ENCODE data around the gene CC2D2B. TPM values are rescaled to one million over a fixed set of nuclear protein-coding genes. Genes with fewer than 3 reads are reported as not detected.

The CC2D2B gene
- total and polyA plus RNA-seq, 2 of the 13 experiments (the other 11 are each of a cell fraction or from before 2014, with no cell fraction given) = 0.20 TPM; not detected in 1

DNA sequence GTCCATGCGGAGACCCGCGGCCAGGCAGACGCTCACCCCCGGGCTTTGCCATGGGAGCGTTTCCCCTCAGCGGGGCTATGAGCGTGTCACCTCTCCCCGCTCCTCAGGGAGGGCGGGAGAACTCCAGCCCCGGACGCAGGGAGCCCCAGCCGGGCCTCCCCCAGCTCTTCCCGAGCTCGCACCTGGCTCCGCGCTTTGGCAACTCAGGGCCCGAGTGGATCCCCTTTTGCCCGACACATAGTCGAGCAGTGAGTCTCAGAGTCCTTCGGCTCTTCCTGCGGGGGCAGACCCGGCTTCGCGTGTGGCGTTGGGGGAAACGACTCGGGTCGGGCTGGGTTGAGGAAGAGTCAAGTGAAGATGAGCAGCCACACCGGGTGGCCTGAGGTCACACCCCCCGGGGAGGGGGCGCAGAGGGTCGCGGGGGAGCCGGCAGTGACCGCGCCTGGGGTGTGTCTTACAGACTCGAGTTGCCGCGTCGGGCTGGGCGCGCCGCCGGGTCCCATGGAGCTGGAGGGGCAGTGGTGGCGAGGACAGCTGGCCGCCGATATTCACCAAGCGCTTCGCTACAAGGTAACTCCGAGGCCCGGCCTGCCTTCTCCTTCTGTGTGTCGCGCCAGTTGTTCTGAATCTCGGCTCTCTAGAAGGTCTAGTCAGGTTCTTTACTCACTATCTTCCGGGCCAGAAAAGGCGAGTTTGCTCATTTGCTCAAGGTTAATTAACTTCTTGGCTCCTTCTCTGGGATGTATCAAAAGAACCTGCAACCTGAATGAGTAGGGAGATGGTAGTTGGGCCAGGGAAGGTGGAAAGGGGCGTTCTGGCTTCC is 136.3 kb downstream of the CC2D2B start (continued):
- TF ChIP-seq, protein P1, sequence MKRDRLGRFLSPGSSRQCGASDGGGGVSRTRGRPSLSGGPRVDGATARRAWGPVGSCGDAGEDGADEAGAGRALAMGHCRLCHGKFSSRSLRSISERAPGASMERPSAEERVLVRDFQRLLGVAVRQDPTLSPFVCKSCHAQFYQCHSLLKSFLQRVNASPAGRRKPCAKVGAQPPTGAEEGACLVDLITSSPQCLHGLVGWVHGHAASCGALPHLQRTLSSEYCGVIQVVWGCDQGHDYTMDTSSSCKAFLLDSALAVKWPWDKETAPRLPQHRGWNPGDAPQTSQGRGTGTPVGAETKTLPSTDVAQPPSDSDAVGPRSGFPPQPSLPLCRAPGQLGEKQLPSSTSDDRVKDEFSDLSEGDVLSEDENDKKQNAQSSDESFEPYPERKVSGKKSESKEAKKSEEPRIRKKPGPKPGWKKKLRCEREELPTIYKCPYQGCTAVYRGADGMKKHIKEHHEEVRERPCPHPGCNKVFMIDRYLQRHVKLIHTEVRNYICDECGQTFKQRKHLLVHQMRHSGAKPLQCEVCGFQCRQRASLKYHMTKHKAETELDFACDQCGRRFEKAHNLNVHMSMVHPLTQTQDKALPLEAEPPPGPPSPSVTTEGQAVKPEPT (CRISPR knock-in tag; IDR thresholded peaks at IDR 0.05; ENCODE audit: low read depth) = no peak
- TF ChIP-seq KDM3A (CRISPR knock-in tag; IDR thresholded peaks at IDR 0.05; ENCODE audit: low read depth) (no peak), ZFP62 (CRISPR knock-in tag; IDR thresholded peaks at IDR 0.05) (no peak), TAF1 (CRISPR knock-in tag; IDR thresholded peaks at IDR 0.05) (no peak), ZNF34 (CRISPR knock-in tag; IDR thresholded peaks at IDR 0.05; ENCODE audit: borderline replicate concordance) (no peak), PHF20 (CRISPR knock-in tag; IDR thresholded peaks at IDR 0.05) (no peak), RFXAP (CRISPR knock-in tag; IDR thresholded peaks at IDR 0.05; ENCODE audit: borderline replicate concordance) (no peak), KDM2A (CRISPR knock-in tag; IDR thresholded peaks at IDR 0.05; ENCODE audit: borderline replicate concordance, low read depth) (peak; percentile 51; the same call in 1 of the 2 replicates), ZNF7 (CRISPR knock-in tag; IDR thresholded peaks at IDR 0.05) (no peak), PCBP2 (optimal IDR thresholded peaks at IDR 0.05; ENCODE audit: low read depth, low read length, poor library complexity, severe bottlenecking) (no peak), ZKSCAN5 (CRISPR knock-in tag; IDR thresholded peaks at IDR 0.05) (no peak), ZSCAN25 (CRISPR knock-in tag; IDR thresholded peaks at IDR 0.05) (no peak)
- TF ChIP-seq, protein P2, sequence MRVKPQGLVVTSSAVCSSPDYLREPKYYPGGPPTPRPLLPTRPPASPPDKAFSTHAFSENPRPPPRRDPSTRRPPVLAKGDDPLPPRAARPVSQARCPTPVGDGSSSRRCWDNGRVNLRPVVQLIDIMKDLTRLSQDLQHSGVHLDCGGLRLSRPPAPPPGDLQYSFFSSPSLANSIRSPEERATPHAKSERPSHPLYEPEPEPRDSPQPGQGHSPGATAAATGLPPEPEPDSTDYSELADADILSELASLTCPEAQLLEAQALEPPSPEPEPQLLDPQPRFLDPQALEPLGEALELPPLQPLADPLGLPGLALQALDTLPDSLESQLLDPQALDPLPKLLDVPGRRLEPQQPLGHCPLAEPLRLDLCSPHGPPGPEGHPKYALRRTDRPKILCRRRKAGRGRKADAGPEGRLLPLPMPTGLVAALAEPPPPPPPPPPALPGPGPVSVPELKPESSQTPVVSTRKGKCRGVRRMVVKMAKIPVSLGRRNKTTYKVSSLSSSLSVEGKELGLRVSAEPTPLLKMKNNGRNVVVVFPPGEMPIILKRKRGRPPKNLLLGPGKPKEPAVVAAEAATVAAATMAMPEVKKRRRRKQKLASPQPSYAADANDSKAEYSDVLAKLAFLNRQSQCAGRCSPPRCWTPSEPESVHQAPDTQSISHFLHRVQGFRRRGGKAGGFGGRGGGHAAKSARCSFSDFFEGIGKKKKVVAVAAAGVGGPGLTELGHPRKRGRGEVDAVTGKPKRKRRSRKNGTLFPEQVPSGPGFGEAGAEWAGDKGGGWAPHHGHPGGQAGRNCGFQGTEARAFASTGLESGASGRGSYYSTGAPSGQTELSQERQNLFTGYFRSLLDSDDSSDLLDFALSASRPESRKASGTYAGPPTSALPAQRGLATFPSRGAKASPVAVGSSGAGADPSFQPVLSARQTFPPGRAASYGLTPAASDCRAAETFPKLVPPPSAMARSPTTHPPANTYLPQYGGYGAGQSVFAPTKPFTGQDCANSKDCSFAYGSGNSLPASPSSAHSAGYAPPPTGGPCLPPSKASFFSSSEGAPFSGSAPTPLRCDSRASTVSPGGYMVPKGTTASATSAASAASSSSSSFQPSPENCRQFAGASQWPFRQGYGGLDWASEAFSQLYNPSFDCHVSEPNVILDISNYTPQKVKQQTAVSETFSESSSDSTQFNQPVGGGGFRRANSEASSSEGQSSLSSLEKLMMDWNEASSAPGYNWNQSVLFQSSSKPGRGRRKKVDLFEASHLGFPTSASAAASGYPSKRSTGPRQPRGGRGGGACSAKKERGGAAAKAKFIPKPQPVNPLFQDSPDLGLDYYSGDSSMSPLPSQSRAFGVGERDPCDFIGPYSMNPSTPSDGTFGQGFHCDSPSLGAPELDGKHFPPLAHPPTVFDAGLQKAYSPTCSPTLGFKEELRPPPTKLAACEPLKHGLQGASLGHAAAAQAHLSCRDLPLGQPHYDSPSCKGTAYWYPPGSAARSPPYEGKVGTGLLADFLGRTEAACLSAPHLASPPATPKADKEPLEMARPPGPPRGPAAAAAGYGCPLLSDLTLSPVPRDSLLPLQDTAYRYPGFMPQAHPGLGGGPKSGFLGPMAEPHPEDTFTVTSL (CRISPR knock-in tag; IDR thresholded peaks at IDR 0.05; ENCODE audit: borderline replicate concordance) = no peak
- TF ChIP-seq, protein P3, sequence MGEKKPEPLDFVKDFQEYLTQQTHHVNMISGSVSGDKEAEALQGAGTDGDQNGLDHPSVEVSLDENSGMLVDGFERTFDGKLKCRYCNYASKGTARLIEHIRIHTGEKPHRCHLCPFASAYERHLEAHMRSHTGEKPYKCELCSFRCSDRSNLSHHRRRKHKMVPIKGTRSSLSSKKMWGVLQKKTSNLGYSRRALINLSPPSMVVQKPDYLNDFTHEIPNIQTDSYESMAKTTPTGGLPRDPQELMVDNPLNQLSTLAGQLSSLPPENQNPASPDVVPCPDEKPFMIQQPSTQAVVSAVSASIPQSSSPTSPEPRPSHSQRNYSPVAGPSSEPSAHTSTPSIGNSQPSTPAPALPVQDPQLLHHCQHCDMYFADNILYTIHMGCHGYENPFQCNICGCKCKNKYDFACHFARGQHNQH (CRISPR knock-in tag; IDR thresholded peaks at IDR 0.05) = no peak
- TF ChIP-seq, protein P4, sequence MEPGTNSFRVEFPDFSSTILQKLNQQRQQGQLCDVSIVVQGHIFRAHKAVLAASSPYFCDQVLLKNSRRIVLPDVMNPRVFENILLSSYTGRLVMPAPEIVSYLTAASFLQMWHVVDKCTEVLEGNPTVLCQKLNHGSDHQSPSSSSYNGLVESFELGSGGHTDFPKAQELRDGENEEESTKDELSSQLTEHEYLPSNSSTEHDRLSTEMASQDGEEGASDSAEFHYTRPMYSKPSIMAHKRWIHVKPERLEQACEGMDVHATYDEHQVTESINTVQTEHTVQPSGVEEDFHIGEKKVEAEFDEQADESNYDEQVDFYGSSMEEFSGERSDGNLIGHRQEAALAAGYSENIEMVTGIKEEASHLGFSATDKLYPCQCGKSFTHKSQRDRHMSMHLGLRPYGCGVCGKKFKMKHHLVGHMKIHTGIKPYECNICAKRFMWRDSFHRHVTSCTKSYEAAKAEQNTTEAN (CRISPR knock-in tag; conservative IDR thresholded peaks at IDR 0.05) = no peak
- TF ChIP-seq, protein P5, sequence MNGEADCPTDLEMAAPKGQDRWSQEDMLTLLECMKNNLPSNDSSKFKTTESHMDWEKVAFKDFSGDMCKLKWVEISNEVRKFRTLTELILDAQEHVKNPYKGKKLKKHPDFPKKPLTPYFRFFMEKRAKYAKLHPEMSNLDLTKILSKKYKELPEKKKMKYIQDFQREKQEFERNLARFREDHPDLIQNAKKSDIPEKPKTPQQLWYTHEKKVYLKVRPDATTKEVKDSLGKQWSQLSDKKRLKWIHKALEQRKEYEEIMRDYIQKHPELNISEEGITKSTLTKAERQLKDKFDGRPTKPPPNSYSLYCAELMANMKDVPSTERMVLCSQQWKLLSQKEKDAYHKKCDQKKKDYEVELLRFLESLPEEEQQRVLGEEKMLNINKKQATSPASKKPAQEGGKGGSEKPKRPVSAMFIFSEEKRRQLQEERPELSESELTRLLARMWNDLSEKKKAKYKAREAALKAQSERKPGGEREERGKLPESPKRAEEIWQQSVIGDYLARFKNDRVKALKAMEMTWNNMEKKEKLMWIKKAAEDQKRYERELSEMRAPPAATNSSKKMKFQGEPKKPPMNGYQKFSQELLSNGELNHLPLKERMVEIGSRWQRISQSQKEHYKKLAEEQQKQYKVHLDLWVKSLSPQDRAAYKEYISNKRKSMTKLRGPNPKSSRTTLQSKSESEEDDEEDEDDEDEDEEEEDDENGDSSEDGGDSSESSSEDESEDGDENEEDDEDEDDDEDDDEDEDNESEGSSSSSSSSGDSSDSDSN (CRISPR knock-in tag; IDR thresholded peaks at IDR 0.05) = peak; percentile 49; the same call in 1 of the 2 replicates
